Mononuclear cell (primary cell): ENCODE data around the gene COX10. TPM values are rescaled to one million over a fixed set of nuclear protein-coding genes. Genes with fewer than 3 reads are reported as not detected.

ENCODE experiments used
- H3K27me3 ChIP-seq: 2 replicates; pipeline ENCODE4 v1.6.0; 2011; ENCODE audit warnings: low read length, control low read depth; ENCODE audit not compliant: insufficient read depth
- H3K4me1 ChIP-seq: 2 replicates; pipeline ENCODE4 v1.5.1; 2011; ENCODE audit warnings: mild to moderate bottlenecking, low read length, control low read depth; ENCODE audit not compliant: insufficient read depth
- H3K4me3 ChIP-seq: 2 replicates; pipeline ENCODE4 v1.5.1; 2011; ENCODE audit warnings: mild to moderate bottlenecking, low read length, moderate library complexity
- H3K9me3 ChIP-seq: 2 replicates; pipeline ENCODE4 v1.5.1; 2011; ENCODE audit warnings: low read depth, mild to moderate bottlenecking, control low read depth, low read length
- total RNA-seq: library from RNA; depleted of rRNA; stranded (reverse); fragments of >200 nt; gene quantifications from one replicate; pipeline ENCODE4 v1.2.3, GENCODE V29; 2012

Gene COX10
- total RNA-seq, 1 donor, result 17.5 TPM

GRCh38 chr17:14092808-14093207 is 23.5 kb downstream of the COX10 start:
- no peaks in the 10 kb centered on the region for H3K27me3 ChIP-seq
- no peaks in the 10 kb centered on the region for H3K9me3 ChIP-seq
- no peak overlapping the region for H3K4me3 ChIP-seq
- H3K4me1 ChIP-seq, result peaks cover 5% of the 10 kb centered on the region

DNA sequence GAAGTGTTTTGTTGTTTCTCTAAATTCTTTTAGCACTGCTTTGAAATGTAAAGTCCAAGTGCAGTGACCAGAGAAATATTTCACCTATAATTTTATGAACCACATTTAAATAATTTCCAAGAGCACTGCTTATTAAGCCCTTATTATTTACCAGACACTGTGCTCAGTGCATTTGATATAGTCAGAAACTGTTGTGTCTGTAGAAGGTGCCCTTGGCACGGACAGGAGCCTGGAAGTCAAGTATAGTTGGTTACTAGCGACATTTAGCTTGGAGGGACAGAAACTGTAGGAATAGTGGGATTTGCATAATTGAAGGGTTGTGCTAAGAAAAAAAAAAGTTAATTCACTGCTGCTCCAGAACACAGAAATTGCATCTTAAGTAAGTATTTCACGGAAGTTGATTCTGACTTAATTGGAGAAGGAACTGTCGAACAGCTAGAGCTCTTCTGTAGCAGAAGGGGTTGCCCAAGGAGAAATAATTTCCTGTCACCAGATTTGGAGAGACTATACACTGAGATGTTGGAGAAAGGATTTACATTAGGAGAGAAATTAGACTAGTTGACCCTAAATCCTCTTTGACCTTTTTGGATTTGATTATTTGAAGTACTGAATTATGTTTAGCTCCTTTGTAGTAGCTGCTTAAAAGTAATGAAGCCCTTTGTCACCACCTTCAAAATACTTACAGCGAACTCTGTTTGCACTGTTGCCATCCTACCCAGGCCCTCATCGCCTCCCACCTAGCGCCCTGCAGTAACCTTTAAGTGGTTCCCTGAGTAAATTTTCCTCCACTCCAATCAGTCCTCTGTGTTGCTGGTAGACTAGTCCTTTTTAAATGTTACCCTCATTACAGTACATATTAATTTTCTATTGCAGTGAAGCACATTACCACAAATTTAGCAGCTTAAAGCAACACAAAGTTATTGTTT is 25.6 kb downstream of the COX10 start:
- Histone ChIP-seq H3K4me3 (no peak overlapping the region), H3K9me3 (no peaks in the 10 kb centered on the region), H3K27me3 (no peaks in the 10 kb centered on the region), H3K4me1 (peaks cover 5% of the 10 kb centered on the region)

- Histone ChIP-seq H3K27me3 (no peaks in the 10 kb centered on the region), H3K9me3 (no peaks in the 10 kb centered on the region), H3K4me3 (no peak overlapping the region)
These were observed 26.3 kb downstream of the COX10 start for GRCh38 chr17:14095631-14096030.

GRCh38 chr17:14098246-14098645 is 28.9 kb downstream of the COX10 start:
- Histone ChIP-seq H3K27me3 (no peaks in the 10 kb centered on the region), H3K9me3 (no peaks in the 10 kb centered on the region), H3K4me3 (no peak overlapping the region), H3K4me1 (peaks cover 5% of the 10 kb centered on the region)

More at GRCh38 chr17:14095631-14096030, 26.3 kb downstream of the COX10 start:
- peaks cover 5% of the 10 kb centered on the region for H3K4me1 ChIP-seq

DNA sequence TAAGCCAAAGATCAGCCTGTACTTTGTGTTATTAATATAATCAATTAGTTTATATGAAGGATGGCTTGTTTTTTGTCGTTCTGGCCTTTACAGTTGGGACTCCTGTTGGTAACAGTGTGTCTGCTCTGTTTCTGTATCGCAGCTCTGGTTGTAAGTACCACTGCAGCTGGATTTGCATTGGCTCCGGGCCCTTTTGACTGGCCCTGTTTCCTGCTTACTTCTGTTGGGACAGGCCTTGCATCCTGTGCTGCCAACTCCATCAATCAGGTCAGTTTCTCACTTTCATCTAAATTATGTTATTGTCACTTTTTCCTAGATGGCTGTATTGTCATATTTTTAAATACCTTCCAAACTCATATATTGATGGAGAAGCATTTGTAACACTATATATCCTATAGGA is 32.7 kb downstream of the COX10 start:
- Histone ChIP-seq H3K4me3 (no peak overlapping the region), H3K27me3 (no peaks in the 10 kb centered on the region), H3K4me1 (no peaks in the 10 kb centered on the region), H3K9me3 (no peaks in the 10 kb centered on the region)

DNA sequence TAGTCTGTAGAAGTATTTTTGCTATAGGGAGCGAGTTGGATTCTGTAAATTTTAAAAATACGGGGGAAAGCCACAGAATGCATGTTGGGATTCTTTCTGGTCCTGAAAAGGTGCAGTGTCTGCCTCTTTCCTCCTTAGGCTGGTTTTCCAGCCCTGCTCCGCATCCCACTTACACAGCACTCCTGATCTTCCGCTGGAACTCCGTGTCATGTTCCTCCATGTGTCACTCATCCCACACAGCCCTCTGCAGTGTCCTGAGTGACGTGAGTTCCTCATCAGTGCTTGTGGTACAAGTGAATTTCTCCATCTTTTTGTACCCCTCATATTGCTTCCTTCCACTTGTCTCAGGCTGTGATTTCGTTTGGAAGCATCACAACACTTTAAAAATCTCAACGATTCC is 34.5 kb downstream of the COX10 start:
- Histone ChIP-seq H3K27me3 (no peaks in the 10 kb centered on the region), H3K4me3 (no peak overlapping the region), H3K4me1 (no peaks in the 10 kb centered on the region), H3K9me3 (no peaks in the 10 kb centered on the region)

- H3K4me1 ChIP-seq, result no peaks in the 10 kb centered on the region
- no peaks in the 10 kb centered on the region for H3K27me3 ChIP-seq
- H3K9me3 ChIP-seq, result no peaks in the 10 kb centered on the region
- H3K4me3 ChIP-seq, result no peak overlapping the region
These were observed 35.4 kb downstream of the COX10 start for GRCh38 chr17:14104734-14105133.

DNA sequence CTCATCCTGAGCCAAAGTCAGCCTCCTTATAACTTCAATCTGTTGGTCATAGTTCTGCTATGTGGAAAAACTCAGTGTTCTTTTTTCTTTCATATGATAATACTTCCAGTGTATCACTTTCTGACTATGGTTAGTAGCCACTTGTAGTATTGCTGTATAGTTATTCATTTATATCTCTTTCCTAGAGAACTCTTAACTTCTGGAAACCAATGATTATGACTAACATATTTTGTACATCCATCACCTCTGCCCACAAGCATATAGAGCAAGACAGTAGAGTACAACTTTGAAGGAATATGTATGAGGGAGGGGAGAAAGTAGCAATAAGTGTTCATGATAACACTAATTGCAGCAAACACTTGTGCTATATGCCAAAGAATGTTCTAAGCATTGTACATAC is 38.6 kb downstream of the COX10 start:
- Histone ChIP-seq H3K9me3 (no peaks in the 10 kb centered on the region), H3K4me1 (no peaks in the 10 kb centered on the region), H3K4me3 (no peak overlapping the region), H3K27me3 (no peaks in the 10 kb centered on the region)

- Histone ChIP-seq H3K27me3 (no peaks in the 10 kb centered on the region), H3K9me3 (no peaks in the 10 kb centered on the region), H3K4me1 (no peaks in the 10 kb centered on the region), H3K4me3 (no peak overlapping the region)
These were observed 43.1 kb downstream of the COX10 start for GRCh38 chr17:14112407-14112806.

- Histone ChIP-seq H3K4me1 (no peaks in the 10 kb centered on the region), H3K27me3 (no peaks in the 10 kb centered on the region), H3K4me3 (no peak overlapping the region), H3K9me3 (no peaks in the 10 kb centered on the region)
These were observed 43.8 kb downstream of the COX10 start for GRCh38 chr17:14113137-14113536.

GRCh38 chr17:14116263-14117024 is 47.1 kb downstream of the COX10 start:
- no peak overlapping the region for H3K4me3 ChIP-seq
- no peaks in the 10 kb centered on the region for H3K27me3 ChIP-seq
- H3K4me1 ChIP-seq, result no peaks in the 10 kb centered on the region
- H3K9me3 ChIP-seq, result no peaks in the 10 kb centered on the region

- H3K4me3 ChIP-seq, result no peak overlapping the region
- no peaks in the 10 kb centered on the region for H3K9me3 ChIP-seq
- no peaks in the 10 kb centered on the region for H3K27me3 ChIP-seq
- no peaks in the 10 kb centered on the region for H3K4me1 ChIP-seq
These were observed 49.6 kb downstream of the COX10 start for GRCh38 chr17:14118951-14119350.

DNA sequence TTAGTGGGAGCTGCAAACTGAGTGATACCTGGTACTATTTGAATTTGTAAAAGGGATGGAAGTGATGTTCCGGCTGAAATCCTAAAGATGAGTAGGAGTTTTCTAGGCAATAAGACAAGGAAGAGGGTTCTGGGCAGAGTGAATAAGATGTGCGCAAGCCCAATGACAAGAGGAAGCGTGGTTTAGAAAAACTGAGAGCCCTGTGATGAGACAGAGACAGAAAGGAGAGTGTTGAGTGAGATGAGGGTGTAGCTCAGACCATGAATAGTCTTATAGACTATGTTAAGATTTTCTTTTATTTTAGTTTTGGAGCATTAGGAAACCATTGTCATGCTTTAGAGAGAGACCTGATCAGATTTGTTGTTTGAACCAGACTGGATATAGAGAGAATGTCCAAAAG is 50.2 kb downstream of the COX10 start:
- Histone ChIP-seq H3K9me3 (no peaks in the 10 kb centered on the region), H3K27me3 (no peaks in the 10 kb centered on the region), H3K4me3 (no peak overlapping the region), H3K4me1 (no peaks in the 10 kb centered on the region)

DNA sequence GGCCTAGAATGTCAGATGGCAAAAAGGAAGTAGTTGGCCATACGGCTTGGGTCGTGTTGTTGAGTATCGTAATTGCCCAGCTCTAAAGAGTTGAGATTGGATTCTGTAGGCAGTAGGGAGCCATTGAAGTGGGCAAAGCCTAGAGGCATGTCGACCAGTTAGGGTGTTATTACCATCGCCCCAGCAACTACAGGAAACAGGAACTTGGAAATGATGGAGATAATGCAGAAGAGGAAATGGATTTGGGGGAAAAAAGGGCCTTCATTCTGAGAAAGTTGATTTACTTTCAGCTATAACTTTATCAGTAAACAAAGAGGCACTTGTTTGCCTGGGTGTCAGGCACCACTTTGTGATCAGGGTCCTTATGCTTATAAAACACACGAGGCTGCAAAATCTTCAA is 52.6 kb downstream of the COX10 start:
- H3K4me1 ChIP-seq, result no peaks in the 10 kb centered on the region
- no peaks in the 10 kb centered on the region for H3K27me3 ChIP-seq
- H3K4me3 ChIP-seq, result no peak overlapping the region
- H3K9me3 ChIP-seq, result no peaks in the 10 kb centered on the region

DNA sequence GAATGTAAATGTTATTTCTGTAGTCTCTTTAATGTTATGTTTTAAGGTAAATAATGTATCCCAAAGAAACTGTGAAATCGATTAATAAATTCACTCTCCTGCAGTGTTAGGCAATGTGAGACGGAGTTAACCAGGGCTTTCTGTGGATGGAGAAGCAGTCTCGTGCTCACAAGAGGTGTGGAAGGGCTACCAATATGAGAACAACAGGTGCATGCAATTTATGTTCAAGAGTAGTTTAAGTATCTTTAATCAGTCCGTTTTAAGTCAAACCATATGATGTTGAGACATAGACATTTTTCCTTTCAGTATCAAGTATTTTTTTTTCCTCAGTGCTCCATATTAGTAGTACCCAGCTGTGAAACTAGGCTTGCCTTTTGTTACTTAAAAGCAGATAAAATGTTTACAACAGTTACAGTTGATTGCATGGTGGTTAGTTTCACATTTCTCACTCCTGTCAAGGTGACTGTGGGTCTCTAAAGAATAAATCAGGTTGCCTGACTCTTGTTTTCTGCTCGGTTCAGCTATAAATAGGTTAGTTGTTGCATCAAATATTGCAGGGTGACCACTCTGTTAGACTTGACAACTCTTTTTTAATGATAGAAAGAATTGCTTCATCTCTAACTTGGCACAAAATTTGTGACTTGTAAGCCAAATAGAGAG is 54.4 kb downstream of the COX10 start:
- Histone ChIP-seq H3K4me1 (no peaks in the 10 kb centered on the region), H3K9me3 (no peaks in the 10 kb centered on the region), H3K4me3 (no peak overlapping the region), H3K27me3 (no peaks in the 10 kb centered on the region)
